Activated CD8-positive, alpha-beta T cell treated with anti-CD3 and anti-CD28 coated beads for 36 hours (primary cell): Measurements from ENCODE around the gene NRG3. TPM values are rescaled to one million over a fixed set of nuclear protein-coding genes. Genes with fewer than 3 reads are reported as not detected.

ENCODE experiments used
- ATAC-seq: fragments of 200-7000 bp; cut with Tn5 transposase; one replicate; pipeline ENCODE4 v1.10.0; 2021; ENCODE audit warnings: mild to moderate bottlenecking, moderate library complexity
- CTCF ChIA-PET: fragments of 350-600 bp; sonication (Branson Sonifier 250); formaldehyde crosslinking; loops from one replicate; lab custom pipeline; 2021; ENCODE audit warnings: antibody characterized with exemption; lab: Charles Lee
- POLR2A ChIA-PET: fragments of 350-600 bp; sonication (Branson Sonifier 250); formaldehyde crosslinking; loops from one replicate; lab custom pipeline; 2021; ENCODE audit warnings: antibody characterized with exemption; lab: Charles Lee
- DNase-seq: peaks from one replicate; pipeline ENCODE4 v3.0.0-alpha.2; 2020
- H3K27ac Mint-ChIP-seq: one replicate; pipeline ENCODE4 v1.8.0; 2021; ENCODE audit warnings: mild to moderate bottlenecking, mixed read lengths
- H3K27me3 Mint-ChIP-seq: one replicate; pipeline ENCODE4 v1.8.0; 2021; ENCODE audit warnings: mixed read lengths
- H3K36me3 Mint-ChIP-seq: one replicate; pipeline ENCODE4 v1.8.0; 2021; ENCODE audit warnings: low read depth, mixed read lengths
- H3K4me1 Mint-ChIP-seq: one replicate; pipeline ENCODE4 v1.8.0; 2021; ENCODE audit warnings: low read depth, mixed read lengths
- H3K4me3 Mint-ChIP-seq: one replicate; pipeline ENCODE4 v1.8.0; 2021; ENCODE audit warnings: mild to moderate bottlenecking, moderate library complexity, mixed read lengths
- H3K9me3 Mint-ChIP-seq: one replicate; pipeline ENCODE4 v1.8.0; 2021; ENCODE audit warnings: mixed read lengths
- intact Hi-C: fragments of 100-400 bp; cut with micrococcal nuclease; formaldehyde crosslinking; loops from one replicate; pipeline ENCODE4 v1.10.0; 2022
- total RNA-seq, 2 experiments: library from RNA; stranded (reverse); gene quantifications; one replicate each; pipeline ENCODE4 v1.2.3, GENCODE V29; 2021
- TF ChIP-seq, protein P1 (sequence below): fragments of 200-600 bp; IDR thresholded peaks from one replicate; pipeline ENCODE4 v1.8.0; 2022; ENCODE audit warnings: antibody characterized with exemption, mild to moderate bottlenecking

Gene NRG3
- total RNA-seq, 2 experiments from 2014 or later: not detected

GRCh38 chr10:82924711-82925110 lies 1049.7 kb downstream of the NRG3 start:
- Mint-ChIP-seq H3K4me1 (no peaks in the 10 kb centered on the region), H3K27me3 (no peaks in the 10 kb centered on the region), H3K4me3 (no peak overlapping the region), H3K27ac (no peak overlapping the region), H3K36me3 (no peaks in the 10 kb centered on the region), H3K9me3 (peaks cover 7% of the 10 kb centered on the region)
- intact Hi-C loops: no loop called here
- ATAC-seq (no peak), DNase-seq (no peak)
- CTCF ChIA-PET: no interaction called here
- TF ChIP-seq, protein P1, sequence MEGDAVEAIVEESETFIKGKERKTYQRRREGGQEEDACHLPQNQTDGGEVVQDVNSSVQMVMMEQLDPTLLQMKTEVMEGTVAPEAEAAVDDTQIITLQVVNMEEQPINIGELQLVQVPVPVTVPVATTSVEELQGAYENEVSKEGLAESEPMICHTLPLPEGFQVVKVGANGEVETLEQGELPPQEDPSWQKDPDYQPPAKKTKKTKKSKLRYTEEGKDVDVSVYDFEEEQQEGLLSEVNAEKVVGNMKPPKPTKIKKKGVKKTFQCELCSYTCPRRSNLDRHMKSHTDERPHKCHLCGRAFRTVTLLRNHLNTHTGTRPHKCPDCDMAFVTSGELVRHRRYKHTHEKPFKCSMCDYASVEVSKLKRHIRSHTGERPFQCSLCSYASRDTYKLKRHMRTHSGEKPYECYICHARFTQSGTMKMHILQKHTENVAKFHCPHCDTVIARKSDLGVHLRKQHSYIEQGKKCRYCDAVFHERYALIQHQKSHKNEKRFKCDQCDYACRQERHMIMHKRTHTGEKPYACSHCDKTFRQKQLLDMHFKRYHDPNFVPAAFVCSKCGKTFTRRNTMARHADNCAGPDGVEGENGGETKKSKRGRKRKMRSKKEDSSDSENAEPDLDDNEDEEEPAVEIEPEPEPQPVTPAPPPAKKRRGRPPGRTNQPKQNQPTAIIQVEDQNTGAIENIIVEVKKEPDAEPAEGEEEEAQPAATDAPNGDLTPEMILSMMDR: no peak
- POLR2A ChIA-PET: no interaction called here

DNA sequence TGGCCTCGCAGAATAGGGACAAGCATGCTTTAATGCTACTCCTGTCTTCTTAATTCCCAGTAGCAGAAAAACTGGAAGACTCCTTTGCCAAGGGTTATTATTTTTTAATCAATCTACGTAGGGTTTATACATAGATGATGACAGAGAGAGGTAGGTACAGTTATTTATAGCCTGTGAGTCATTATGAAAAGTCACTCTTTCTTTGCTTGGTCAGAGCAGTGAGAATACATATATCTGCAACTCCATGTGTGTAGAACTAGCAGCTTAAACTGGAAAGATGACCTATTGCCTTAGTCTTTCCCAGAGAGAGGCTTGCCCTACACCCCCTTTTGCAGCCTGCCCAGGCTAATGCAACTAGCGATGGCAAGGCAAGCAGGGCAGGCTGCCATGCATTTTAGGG lies 1050.6 kb downstream of the NRG3 start:
- intact Hi-C loops: no loop called here
- TF ChIP-seq, protein P1: no peak
- ChIA-PET POLR2A (no interaction called here), CTCF (no interaction called here)
- Mint-ChIP-seq H3K4me3 (no peak overlapping the region), H3K27ac (no peak overlapping the region), H3K4me1 (no peaks in the 10 kb centered on the region), H3K36me3 (no peaks in the 10 kb centered on the region), H3K9me3 (peaks cover 7% of the 10 kb centered on the region), H3K27me3 (no peaks in the 10 kb centered on the region)
- ATAC-seq (no peak), DNase-seq (no peak)

GRCh38 chr10:82932451-82932850 lies 1057.5 kb downstream of the NRG3 start:
- intact Hi-C loops: no loop called here
- ATAC-seq (no peak), DNase-seq (no peak)
- POLR2A ChIA-PET: no interaction called here
- Mint-ChIP-seq H3K4me1 (no peaks in the 10 kb centered on the region), H3K27ac (no peak overlapping the region), H3K4me3 (no peak overlapping the region), H3K9me3 (peaks cover 5% of the 10 kb centered on the region), H3K36me3 (no peaks in the 10 kb centered on the region), H3K27me3 (no peaks in the 10 kb centered on the region)
- CTCF ChIA-PET: no interaction called here
- TF ChIP-seq, protein P1: no peak

DNA sequence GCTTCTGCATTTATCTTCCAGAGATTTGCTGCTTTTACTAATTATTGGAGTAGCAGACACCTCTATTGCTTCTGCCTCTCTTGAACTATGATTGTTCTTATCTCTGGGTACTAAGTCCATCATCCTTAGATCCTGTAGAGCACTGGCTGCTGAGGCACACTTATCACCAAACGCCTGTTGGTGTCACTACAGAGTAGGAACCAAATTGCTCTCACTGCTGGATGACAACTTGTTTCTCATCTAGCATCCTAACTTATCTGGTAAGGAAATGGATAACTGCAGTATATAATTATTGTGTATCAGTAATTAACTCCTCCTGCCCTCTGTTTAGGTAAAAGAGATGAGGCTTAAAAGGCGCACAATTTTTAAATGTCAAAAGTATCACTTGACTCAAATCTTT lies 1059.4 kb downstream of the NRG3 start:
- TF ChIP-seq, protein P1: no peak
- ChIA-PET POLR2A (no interaction called here), CTCF (no interaction called here)
- Mint-ChIP-seq H3K4me3 (no peak overlapping the region), H3K27ac (no peak overlapping the region), H3K4me1 (no peaks in the 10 kb centered on the region), H3K9me3 (peaks cover 5% of the 10 kb centered on the region), H3K27me3 (no peaks in the 10 kb centered on the region), H3K36me3 (no peaks in the 10 kb centered on the region)
- ATAC-seq (no peak), DNase-seq (no peak)
- intact Hi-C loops: no loop called here

DNA sequence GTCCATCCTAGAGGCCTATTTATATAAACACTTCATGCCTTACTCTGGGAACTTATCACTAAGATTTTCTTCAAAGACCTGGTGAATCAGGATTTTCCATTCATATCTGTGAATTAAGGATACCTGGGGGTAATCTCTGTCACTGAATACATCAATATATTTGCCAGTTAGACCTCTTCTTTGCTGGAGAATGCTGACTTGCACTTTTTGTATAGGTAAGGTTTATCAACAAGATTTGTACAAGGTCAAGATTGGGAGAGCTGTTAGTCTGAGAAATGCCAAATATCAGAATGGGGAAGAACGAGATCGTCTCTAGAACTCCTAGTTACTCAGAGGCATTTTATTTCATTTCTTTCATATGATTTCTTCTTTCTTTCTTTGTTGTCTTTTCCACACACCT lies 1060.0 kb downstream of the NRG3 start:
- no peak for ATAC-seq
- intact Hi-C loops: no loop called here

More for the DNA sequence above, 1060.0 kb downstream of the NRG3 start:
- TF ChIP-seq, protein P1: no peak
- CTCF ChIA-PET: no interaction called here
- Mint-ChIP-seq H3K4me3 (no peak overlapping the region), H3K27ac (no peak overlapping the region), H3K4me1 (no peaks in the 10 kb centered on the region), H3K9me3 (peaks cover 7% of the 10 kb centered on the region), H3K27me3 (no peaks in the 10 kb centered on the region), H3K36me3 (no peaks in the 10 kb centered on the region)
- DNase-seq: no peak
- POLR2A ChIA-PET: no interaction called here
